IMR-90 (cell line): ENCODE data around the gene TEX52.

Experiments used
- CEBPB ChIP-seq: IDR thresholded peaks from 2 replicates; pipeline ENCODE4 v1.6.1; 2012; ENCODE audit warnings: low read depth, low read length, improper control_type of control experiment
- CHD1 ChIP-seq: IDR thresholded peaks from 2 replicates; pipeline ENCODE4 v1.6.1; 2012; ENCODE audit warnings: low read depth, low read length, improper control_type of control experiment
- CTCF ChIP-seq: conservative IDR thresholded peaks from 2 replicates; pipeline ENCODE4 v1.5.1; 2012; ENCODE audit warnings: mild to moderate bottlenecking, low read depth, low read length, improper control_type of control experiment
- ELK1 ChIP-seq: fragments of 150-350 bp; IDR thresholded peaks from 2 replicates; pipeline ENCODE4 v1.6.1; 2016; ENCODE audit warnings: low read depth, mild to moderate bottlenecking, low read length, moderate library complexity, borderline replicate concordance
- FOS ChIP-seq: fragments of 150-350 bp; IDR thresholded peaks from 2 replicates; pipeline ENCODE4 v1.6.1; 2016; ENCODE audit warnings: low read depth, low read length
- NFE2L2 ChIP-seq: fragments of 150-350 bp; IDR thresholded peaks from 2 replicates; pipeline ENCODE4 v1.6.1; 2016; ENCODE audit warnings: low read depth, mild to moderate bottlenecking, low read length
- POLR2A ChIP-seq: IDR thresholded peaks from 2 replicates; pipeline ENCODE4 v1.6.1; 2012; ENCODE audit warnings: mild to moderate bottlenecking, low read depth, low read length
- RAD21 ChIP-seq: IDR thresholded peaks from 2 replicates; pipeline ENCODE4 v1.6.1; 2012; ENCODE audit warnings: low read length, improper control_type of control experiment
- RCOR1 ChIP-seq: IDR thresholded peaks from 2 replicates; pipeline ENCODE4 v1.6.1; 2012; ENCODE audit warnings: mild to moderate bottlenecking, low read length, improper control_type of control experiment; ENCODE audit not compliant: insufficient replicate concordance
- SMC3 ChIP-seq: fragments of 150-350 bp; IDR thresholded peaks from 2 replicates; pipeline ENCODE4 v1.6.1; 2016; ENCODE audit warnings: low read depth, mild to moderate bottlenecking, antibody characterized with exemption, low read length, moderate library complexity
- USF2 ChIP-seq: fragments of 150-350 bp; IDR thresholded peaks from 2 replicates; pipeline ENCODE4 v1.6.1; 2017; ENCODE audit warnings: mild to moderate bottlenecking, antibody characterized with exemption, low read length, low read depth

- TF ChIP-seq CTCF (no peak), RCOR1 (no peak), CEBPB (no peak), SMC3 (no peak), CHD1 (no peak), USF2 (no peak), POLR2A (no peak), FOS (no peak), ELK1 (no peak), NFE2L2 (no peak), RAD21 (no peak)
Measured at GRCh38 chr12:2876431-2877046, 19.7 kb upstream of the TEX52 start.
